Measurements from ENCODE around the gene EXOC3.

GRCh38 chr5:410911-411517, 32.0 kb upstream of the EXOC3 start:
- TF ChIP-seq CREM (CRISPR knock-in tag; IDR thresholded peaks at IDR 0.05) (no peak), CTCF (IDR thresholded peaks at IDR 0.05) (no peak), ZNF512 (CRISPR knock-in tag; IDR thresholded peaks at IDR 0.05; ENCODE audit: borderline replicate concordance) (no peak), ZNF317 (CRISPR knock-in tag; IDR thresholded peaks at IDR 0.05; ENCODE audit: borderline replicate concordance, low read depth) (no peak), ATF2 (CRISPR knock-in tag; IDR thresholded peaks at IDR 0.05; ENCODE audit: borderline replicate concordance, low read depth) (no peak), MAX (CRISPR knock-in tag; IDR thresholded peaks at IDR 0.05) (no peak), ZNF138 (CRISPR knock-in tag; conservative IDR thresholded peaks at IDR 0.05) (no peak), ZBTB43 (CRISPR knock-in tag; IDR thresholded peaks at IDR 0.05) (no peak), ZNF671 (CRISPR knock-in tag; IDR thresholded peaks at IDR 0.05) (no peak), CREB1 (CRISPR knock-in tag; IDR thresholded peaks at IDR 0.05) (no peak), SMAD3 (CRISPR knock-in tag; IDR thresholded peaks at IDR 0.05; ENCODE audit: borderline replicate concordance) (no peak), CBFB (CRISPR knock-in tag; IDR thresholded peaks at IDR 0.05; ENCODE audit: low read depth) (no peak), JUN (CRISPR knock-in tag; IDR thresholded peaks at IDR 0.05) (no peak), USF2 (CRISPR knock-in tag; IDR thresholded peaks at IDR 0.05) (no peak)

Measured in WTC11 (cell line).